NK-92 (cell line): Measurements from ENCODE around the gene POP4.
A peak's percentile ranks its signal among the peaks of the same experiment; 100 is the strongest.
"Not testable (repeated sequence)": the region's sequence is repeated elsewhere in the genome, so short reads cannot be mapped to it uniquely, and the experiment has no call there.

Experiments
- DNase-seq: peaks from one replicate; lab custom pipeline; 2025; ENCODE audit not compliant: unreplicated experiment; lab: John Stamatoyannopoulos, UW

The POP4 gene

DNA sequence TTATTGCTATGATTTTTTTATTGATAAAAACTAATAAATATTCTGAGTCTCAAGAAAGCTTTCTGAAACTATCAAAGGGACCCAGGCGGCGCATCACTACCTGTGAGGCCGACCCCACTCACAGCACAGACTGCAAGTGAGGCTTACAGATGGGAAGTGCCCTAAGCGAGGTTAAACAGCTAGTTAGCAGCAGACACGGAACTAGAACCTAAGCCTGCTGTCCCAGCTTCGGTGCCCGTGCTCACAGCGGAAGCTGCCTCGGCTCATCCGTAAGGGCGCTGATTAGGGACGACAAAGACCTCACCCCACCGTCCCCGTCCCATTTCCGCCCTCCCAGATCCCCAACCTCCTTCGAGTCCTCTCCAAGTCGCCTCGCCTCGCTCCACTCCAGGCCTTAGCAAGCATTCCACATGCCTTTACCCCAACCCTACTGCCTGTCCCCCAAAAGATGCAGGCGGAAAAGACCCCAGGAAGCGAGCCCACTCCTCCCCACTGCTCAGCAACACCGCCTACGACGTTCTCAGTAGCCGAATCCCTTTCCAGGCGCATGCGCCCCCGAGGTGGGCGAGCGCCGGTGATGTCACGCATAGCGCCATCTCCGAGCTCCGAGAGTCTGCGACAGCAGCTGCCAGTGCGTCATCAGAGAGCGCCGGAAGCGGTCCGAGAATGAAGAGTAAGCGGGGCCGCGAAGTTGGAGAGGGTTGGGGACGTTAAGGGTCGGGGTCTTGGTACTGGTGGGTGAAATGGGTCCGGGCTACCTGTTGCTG, at the start of gene POP4:
POP4 (plus strand) TSS at position 631 of the 767 bp plus-strand sequence; CDS start at position 667, 36 bp downstream.
- peak; percentile 86 for DNase-seq

DNA sequence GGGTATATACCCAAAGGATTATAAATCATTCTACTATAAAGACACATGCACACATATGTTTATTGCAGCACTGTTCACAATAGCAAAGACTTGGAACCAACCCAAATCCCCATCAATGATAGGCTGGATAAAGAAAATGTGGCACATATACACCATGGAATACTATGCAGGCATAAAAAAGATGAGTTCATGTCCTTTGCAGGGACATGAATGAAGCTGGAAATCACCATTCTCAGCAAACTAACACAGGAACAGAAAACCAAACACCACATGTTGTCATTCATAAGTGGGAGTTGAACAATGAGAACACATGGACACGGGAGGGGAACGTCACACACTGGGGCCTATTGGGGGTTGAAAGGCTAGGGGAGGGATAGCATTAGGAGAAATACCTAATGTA, 47.0 kb upstream of the POP4 start:
- DNase-seq, result not testable (repeated sequence)

GRCh38 chr19:29559743-29560142, 46.3 kb upstream of the POP4 start:
- no peak for DNase-seq

DNA sequence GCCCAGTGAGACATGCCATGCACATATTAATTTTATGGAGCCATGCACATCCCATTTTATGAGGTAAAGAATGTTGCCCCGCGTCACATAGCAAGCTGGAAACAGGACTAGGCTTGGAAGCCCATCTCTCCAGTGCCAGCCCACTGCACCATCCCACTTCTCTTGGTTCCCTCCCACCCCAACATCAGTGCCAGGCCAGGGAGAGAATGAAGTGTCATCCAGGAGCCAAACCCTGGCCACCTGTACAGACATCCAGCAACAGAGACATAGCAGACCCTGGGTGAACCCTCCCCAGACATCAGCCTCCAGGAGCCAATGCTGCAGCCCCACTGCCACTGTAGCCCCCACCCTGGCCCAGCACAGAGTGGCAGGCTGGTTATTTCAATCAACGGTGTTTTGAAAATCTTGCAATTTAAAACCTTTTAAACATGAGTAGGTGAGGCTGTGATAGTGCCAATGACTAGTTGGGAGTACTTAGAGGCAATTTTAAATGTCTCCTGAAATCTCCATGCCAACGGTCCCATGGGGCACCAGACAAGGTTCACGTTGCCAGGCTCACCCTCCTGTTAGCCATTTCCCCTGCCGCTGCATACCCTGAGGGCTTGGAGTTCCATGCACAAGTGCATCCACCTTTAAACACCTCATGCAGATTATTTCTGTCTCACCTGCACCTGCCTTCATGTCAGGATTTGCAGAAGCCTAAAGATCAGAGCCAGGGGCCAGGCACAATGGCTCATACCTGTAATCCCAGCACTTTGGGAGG, 45.6 kb upstream of the POP4 start:
- no peak for DNase-seq

- DNase-seq, result no peak
Measured at GRCh38 chr19:29561601-29562000, 44.5 kb upstream of the POP4 start.

DNA sequence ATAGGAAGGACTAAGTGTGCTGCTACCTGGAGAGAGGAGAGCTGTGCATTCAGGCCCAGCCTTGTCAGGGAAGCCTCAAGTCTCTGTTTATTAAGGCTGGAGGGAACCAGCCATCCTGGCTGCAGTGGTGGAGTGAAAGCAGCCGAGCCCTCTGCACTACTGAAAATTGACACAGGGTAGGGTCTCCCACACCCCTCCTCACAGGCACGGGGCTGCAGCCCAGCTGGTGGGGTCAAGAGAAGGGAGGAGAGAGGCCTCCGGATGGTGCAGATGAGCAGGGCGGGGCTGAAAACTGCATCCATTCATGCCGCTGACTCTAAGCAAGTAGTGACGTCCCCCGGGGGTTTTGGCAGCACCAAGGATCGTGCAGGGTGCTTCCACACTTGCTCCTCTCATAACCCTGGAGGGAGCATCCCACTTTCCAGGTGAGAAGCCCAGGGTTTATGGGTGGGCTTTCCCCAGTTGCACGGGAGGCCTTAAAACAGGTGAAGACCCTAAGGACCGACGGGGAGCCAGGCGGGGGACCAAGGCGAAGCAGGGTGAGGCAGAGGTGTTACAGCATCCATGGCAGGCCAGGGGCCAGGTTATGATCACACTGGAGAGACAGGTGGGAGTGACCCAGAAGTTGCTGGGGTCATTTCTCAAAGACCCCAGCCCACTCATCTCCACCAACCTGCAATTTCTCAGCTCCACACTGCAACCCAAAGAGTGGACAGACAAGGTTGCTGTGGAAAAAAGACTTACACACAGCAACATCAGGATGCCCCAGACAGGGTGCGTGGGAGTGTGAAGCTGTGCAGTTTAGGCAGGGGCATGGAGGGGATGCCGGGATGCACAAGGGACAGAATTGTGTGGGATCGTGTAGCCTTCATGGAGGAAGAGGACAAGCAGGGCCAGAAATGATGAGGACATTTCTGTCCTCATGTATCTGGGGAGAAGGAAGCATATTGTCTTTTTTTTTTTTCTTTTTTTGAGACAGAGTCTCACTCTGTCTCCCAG, 43.5 kb upstream of the POP4 start:
- DNase-seq, result no peak

- DNase-seq, result no peak
Measured at GRCh38 chr19:29563486-29564101, 42.5 kb upstream of the POP4 start.

- no peak for DNase-seq
Measured at GRCh38 chr19:29564574-29565005, 41.5 kb upstream of the POP4 start.

DNA sequence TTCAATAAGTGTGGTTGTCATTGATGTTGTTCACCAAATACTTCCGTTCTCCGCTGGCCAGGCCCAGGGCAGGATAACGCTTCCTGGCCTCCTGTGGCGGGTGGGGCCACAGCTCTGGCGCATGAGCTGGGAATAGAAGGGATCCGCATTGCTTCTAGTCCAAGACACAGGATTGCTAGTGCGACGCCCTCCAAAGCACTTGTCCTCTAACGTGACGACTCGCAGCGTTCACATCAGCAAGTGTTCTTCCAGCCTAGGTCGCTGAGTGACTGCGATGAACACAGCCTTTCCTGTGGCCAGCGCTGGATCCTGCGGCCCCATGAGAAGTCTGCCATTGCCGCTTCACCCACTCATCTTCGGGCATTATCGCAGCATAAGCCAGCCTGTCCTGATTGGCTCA, 40.9 kb upstream of the POP4 start:
- no peak for DNase-seq

GRCh38 chr19:29566496-29567054, 39.5 kb upstream of the POP4 start:
- no peak for DNase-seq

GRCh38 chr19:29567366-29567915, 38.6 kb upstream of the POP4 start:
- DNase-seq, result no peak

DNA sequence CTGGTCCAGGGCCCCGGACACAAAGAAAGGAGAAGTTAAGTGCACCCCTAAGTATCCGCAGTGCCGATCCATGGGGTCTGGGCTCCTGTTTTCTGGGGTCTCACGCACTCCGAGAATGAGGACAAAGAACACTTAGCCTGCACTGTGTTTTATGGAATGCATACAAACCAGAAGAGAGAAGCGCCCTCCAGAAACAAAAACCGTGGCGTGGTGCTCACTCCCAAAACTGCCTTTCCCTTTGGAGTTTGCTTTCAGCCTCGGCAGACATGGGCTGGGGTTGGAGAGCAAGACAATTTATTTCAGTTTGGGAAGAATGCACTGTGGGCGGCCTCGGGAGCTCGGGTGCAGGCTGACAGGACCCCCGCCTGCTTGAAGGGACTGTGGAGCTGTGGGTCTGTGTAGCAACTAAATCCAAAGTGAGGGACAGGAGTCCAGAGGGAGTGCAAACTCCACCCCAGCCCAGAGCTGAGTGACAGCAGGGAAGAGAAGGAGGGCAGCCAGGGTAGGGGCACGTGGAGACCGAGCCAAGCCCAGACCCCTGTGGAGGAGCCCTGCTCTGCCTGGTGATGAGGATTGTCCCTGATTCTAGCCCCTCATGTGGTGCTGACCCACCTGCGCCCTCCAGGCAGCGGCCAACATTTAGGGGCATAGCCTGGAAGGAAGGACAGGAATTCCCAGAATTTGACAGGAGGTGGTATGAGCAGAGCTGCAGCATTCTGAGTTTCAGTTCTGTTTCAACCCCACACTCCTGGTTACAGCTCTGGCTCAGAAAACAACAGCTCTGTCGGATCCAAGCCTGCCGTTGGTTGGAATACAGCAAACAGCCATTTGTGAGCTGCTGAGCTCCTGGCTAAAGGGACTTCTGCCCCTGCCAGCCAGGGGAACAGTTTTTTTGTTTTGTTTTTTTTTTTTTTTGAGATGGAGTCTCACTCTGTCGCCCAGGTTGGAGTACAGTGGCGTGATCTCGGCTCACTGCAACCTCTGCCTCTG, 37.8 kb upstream of the POP4 start:
- no peak for DNase-seq

DNA sequence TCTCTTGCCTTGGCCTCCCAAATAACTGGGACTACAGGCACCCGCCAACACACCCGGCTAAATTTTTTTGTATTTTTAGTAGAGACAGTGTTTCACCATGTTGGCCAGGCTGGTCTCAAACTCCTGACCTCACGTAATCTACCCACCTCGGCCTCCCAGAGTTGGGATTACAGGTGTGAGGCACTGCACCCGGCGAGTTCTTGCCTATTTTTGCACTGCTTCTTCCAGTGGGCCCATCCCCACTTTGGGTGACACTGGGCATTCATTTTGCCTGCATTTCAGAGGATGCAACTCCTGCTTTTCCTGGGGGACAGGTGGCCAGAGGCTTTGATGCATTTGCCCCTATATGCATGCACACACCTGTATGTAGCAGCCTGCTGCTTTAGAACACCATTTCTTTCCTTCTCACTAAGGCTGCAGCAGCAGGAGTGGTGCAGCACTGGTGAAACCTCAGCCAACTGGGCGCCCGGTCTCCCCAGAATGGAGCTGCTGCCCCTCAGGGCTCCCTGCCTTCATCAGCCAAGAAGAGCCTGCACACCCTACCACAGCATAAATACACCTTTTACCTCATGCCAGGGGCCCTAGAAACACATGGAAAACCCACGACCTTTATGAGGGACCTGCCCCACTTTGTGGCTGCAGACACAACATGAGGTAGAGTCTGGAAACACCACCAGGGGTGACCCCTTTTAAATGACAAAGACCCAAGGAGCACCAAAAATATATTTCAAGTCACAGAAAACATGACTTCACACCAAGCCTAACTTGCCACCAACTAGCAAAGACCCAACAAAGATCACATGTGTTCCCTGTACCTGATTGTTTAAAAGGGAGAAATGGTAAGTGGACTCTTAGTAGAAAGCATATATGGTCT, 36.8 kb upstream of the POP4 start:
- DNase-seq, result no peak

GRCh38 chr19:29571181-29571580, 34.9 kb upstream of the POP4 start:
- no peak for DNase-seq

DNA sequence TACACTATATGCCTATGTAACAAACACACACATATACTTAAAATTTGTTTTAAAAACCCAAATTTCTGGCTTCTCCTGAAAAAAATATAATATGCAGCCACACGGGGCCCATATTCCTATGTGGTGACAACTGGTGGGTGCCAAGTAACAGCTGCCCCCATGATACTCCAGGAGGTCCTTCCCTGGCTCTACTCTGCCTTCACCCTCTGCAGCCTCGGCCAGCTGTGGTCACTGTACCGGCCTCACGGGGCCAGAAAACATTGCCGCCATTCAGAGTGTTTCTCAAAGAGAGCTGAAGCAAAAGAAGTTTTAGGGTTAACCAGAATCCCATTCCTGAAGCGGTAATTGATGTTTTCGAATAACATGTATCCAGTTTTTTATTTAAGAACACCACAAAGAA, 32.6 kb upstream of the POP4 start:
- DNase-seq, result no peak

DNA sequence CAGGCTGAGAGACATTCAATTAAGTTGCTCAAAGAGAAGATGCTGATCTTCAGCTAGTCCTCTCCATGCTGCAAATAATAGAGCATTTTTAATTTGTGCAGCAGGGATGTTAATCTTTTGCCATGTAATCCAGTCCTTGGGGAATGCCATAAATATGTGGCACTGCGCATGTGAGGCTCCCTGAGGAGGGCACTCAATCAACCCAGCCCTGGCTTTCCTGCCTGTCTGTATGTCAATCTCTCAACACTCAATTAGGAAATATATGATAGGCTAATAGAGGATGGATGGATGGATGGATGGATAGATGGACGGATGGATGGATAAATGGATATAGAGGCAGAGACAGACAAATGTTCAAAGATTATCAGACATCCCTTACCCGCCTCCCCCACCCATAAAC, 31.6 kb upstream of the POP4 start:
- DNase-seq, result no peak

GRCh38 chr19:29576046-29576606, 30.0 kb upstream of the POP4 start:
- no peak for DNase-seq
